Activated T-helper 1 cell treated with anti-CD3 and anti-CD28 coated beads, Interleukin-12 subunit alpha, Interleukin-12 subunit beta, Interleukin-2, Interleukin-4 antibody, amounts not matched to agents 30 ng/mL and 10 ng/mL and 1 ng/mL, durations not matched to agents 14 hours and 24 hours and 36 hours (primary cell): ENCODE results near the gene RMP24. TPM values are rescaled to one million over a fixed set of nuclear protein-coding genes. Genes with fewer than 3 reads are reported as not detected.
"Not testable (repeated sequence)": the region's sequence is repeated elsewhere in the genome, so short reads cannot be mapped to it uniquely, and the experiment has no call there.

Source experiments
- DNase-seq: peaks from one replicate; pipeline ENCODE4 v3.0.0; 2021; ENCODE audit warnings: low spot score
- H3K27ac Mint-ChIP-seq: one replicate; pipeline ENCODE4 v1.8.0; 2021; ENCODE audit warnings: mild to moderate bottlenecking, mixed read lengths
- H3K27me3 Mint-ChIP-seq: one replicate; pipeline ENCODE4 v1.8.0; 2022; ENCODE audit warnings: mild to moderate bottlenecking, moderate library complexity, mixed read lengths; ENCODE audit not compliant: insufficient read depth
- H3K36me3 Mint-ChIP-seq: one replicate; pipeline ENCODE4 v1.8.0; 2021; ENCODE audit warnings: low read depth, mixed read lengths
- H3K4me1 Mint-ChIP-seq: one replicate; pipeline ENCODE4 v1.8.0; 2021; ENCODE audit warnings: low read depth, mixed read lengths
- H3K4me3 Mint-ChIP-seq: one replicate; pipeline ENCODE4 v1.8.0; 2021; ENCODE audit warnings: mild to moderate bottlenecking, moderate library complexity, mixed read lengths
- H3K9me3 Mint-ChIP-seq: one replicate; pipeline ENCODE4 v1.8.0; 2021; ENCODE audit warnings: mixed read lengths
- intact Hi-C: fragments of 100-400 bp; cut with micrococcal nuclease; formaldehyde crosslinking; loops from one replicate; pipeline ENCODE4 v1.15.1; 2024
- total RNA-seq: library from RNA; stranded (reverse); gene quantifications from 2 replicates; pipeline ENCODE4 v1.2.3, GENCODE V29; 2022

Gene RMP24

DNA sequence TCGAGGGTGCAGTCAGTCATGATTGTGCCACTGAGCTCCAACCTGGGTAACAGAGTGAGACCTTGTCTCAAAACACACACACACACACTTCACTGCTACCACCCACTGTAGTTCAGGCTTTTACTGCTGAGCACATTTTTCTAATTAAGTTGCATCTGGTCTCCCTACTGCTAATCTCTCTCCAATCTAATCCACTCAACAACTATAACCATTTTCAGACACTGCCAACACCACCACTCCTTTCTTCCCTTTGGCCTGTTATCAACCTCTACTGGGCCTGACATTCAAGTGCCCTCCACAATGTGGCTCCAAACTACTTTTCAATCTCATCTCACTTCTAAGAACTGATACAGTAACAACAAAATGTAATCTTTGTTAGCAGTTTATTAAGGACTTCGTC lies 44.8 kb downstream of the RMP24 start:
- no peak overlapping the region for H3K4me3 Mint-ChIP-seq
- intact Hi-C loops = loop anchor here (1.0 to 5.0 kb wide), 7 partner anchors 49 to 555 kb away; partner anchors contain the start of genes ELP2, MOCOS and SLC39A6
- peaks cover 1% of the 10 kb centered on the region for H3K36me3 Mint-ChIP-seq
- no peaks in the 10 kb centered on the region for H3K4me1 Mint-ChIP-seq
- H3K9me3 Mint-ChIP-seq = no peaks in the 10 kb centered on the region
- no peak for DNase-seq
- H3K27ac Mint-ChIP-seq = no peak overlapping the region
- no peaks in the 10 kb centered on the region for H3K27me3 Mint-ChIP-seq

DNA sequence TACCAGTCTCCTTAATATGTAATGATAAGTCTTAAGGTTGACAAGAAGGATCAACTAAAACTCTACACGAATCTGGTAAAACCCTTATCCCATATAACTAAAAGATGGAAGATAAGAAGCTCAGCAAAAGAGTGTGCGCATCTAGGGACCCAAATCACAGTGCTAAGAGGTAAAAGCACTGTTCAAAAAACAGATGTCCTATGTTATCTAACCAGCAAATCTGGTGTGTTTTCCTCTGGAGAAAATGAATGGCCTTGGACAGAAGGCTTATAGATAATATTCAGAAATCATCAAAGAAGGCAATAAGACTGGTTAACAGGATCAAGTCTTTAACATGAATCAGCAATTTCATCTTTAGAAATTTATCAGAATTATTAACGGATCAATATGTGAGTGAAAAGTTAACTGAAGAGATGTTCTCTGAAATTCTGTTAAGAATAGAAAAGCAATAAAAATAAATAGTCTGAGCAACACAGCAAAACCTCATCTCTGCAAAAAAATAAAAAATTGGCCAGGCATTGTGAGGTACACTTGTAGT lies 47.8 kb downstream of the RMP24 start:
- H3K4me3 Mint-ChIP-seq = no peak overlapping the region
- no peaks in the 10 kb centered on the region for H3K4me1 Mint-ChIP-seq
- no peak for DNase-seq
- H3K27me3 Mint-ChIP-seq = no peaks in the 10 kb centered on the region
- intact Hi-C loops = no loop called here
- H3K9me3 Mint-ChIP-seq = no peaks in the 10 kb centered on the region
- H3K27ac Mint-ChIP-seq = no peak overlapping the region
- peaks cover 4% of the 10 kb centered on the region for H3K36me3 Mint-ChIP-seq

DNA sequence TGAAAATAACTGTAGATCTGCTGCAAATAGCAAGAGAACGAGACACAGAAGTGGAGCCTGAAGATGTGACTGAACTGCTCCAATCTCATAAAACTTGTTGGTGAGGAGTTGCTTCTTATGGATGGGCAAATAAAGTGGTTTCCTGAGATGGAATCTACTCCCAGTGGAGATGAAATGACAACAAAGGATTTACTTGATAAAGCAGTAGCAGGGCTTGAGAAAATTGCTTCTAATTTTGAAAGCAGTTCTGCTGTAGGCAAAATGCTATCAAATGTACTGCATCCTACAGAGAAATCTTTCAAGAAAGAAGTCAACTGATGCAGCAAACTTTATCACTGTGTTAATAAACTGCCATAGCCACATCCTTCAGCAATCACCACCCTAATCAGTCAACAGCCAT lies 50.9 kb downstream of the RMP24 start:
- H3K27ac Mint-ChIP-seq = no peak overlapping the region
- H3K27me3 Mint-ChIP-seq = no peaks in the 10 kb centered on the region
- intact Hi-C loops = no loop called here
- H3K4me1 Mint-ChIP-seq = peaks cover under 1% of the 10 kb centered on the region
- no peak overlapping the region for H3K4me3 Mint-ChIP-seq
- H3K9me3 Mint-ChIP-seq = no peaks in the 10 kb centered on the region
- peaks cover 8% of the 10 kb centered on the region for H3K36me3 Mint-ChIP-seq
- no peak for DNase-seq

DNA sequence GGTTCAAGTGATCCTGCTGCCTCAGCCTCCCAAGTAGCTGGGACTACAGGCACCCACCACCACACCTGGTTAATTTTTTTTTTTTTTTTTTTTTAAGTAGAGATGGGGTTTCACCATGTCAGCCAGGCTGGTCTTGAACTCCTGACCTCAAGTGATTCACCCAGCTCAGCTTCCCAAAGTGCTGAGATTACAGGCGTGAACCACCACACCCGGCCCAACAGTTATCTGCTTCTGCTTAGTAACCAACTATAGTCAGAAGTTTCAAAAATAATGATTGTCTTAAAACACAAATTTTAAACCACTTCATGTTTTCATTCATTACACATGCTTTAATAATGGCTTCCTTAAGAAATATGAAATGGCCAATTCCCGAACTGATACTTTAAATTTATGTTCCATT lies 51.8 kb downstream of the RMP24 start:
- H3K4me3 Mint-ChIP-seq, H3K27me3 Mint-ChIP-seq, DNase-seq, H3K9me3 Mint-ChIP-seq, intact Hi-C loops, H3K4me1 Mint-ChIP-seq, H3K27ac Mint-ChIP-seq: not testable (repeated sequence)
- peaks cover 12% of the 10 kb centered on the region for H3K36me3 Mint-ChIP-seq

DNA sequence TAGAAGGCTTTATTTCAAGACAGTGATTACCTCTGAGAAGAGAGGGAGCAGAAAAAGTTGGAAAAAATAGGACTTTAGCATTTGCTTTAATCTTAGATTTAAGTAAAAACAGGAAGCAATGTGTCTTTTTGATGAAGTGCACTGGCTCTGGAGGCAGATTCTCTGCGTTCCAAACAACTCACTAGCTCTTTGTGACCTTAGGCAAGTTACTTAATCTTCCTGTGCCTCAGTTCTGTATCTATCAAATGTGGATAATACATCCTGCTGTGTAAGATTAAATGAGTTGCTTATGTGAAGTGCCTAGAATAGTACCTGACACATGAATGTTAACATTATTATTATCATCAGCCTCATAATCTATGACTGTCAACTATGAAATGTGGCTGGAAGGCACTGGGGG lies 52.5 kb downstream of the RMP24 start:
- Mint-ChIP-seq H3K9me3 (no peaks in the 10 kb centered on the region), H3K27me3 (no peaks in the 10 kb centered on the region), H3K4me1 (peaks cover 6% of the 10 kb centered on the region), H3K27ac (no peak overlapping the region), H3K4me3 (no peak overlapping the region), H3K36me3 (peaks cover 12% of the 10 kb centered on the region)
- DNase-seq = no peak
- intact Hi-C loops = no loop called here

DNA sequence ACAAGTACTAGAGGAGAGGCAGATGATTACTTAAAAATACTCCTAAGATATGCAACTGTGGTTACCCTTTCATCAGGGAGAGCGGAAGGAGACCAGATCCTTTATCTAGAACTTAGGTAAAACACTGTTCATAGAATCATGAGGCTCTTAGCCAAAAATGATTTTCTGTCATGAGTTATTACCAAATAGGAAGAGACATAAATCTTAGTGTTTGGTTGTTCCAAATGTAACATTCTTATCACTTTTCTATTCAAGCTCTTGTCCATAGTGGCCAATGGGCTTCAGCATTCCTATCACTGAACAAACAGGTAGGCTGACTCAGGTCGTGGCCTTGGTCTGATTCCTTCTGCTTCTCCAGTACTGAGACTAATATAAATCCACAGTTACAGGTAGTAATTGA lies 56.4 kb downstream of the RMP24 start:
- Mint-ChIP-seq H3K36me3 (peaks cover 21% of the 10 kb centered on the region), H3K4me1 (peaks cover 10% of the 10 kb centered on the region), H3K9me3 (no peaks in the 10 kb centered on the region), H3K27me3 (no peaks in the 10 kb centered on the region), H3K4me3 (no peak overlapping the region), H3K27ac (no peak overlapping the region)
- intact Hi-C loops = no loop called here
- no peak for DNase-seq

Other genes with a start within 250 kb of the RMP24 start
- gene RPRD1A, start 94.9 kb downstream of the RMP24 start, total RNA-seq = 20.5 and 24.8 TPM in 2 replicates
- 53.5 and 54.4 TPM in 2 replicates for gene SLC39A6, start 156.7 kb downstream of the RMP24 start, total RNA-seq
- 97.1 and 104 TPM in 2 replicates for gene ELP2, start 157.2 kb downstream of the RMP24 start, total RNA-seq
- gene MOCOS, start 214.8 kb downstream of the RMP24 start, total RNA-seq = 0.17 and 0.47 TPM in 2 replicates